HG02973 (cell line): ENCODE measurements around the gene TEDC1.

ENCODE experiments used
- ATAC-seq: cut with Tn5 transposase; IDR thresholded peaks from one replicate; pipeline ENCODE4 v1.9.1; 2021; ENCODE audit warnings: moderate library complexity; ENCODE audit not compliant: unreplicated experiment

TEDC1 gene

DNA sequence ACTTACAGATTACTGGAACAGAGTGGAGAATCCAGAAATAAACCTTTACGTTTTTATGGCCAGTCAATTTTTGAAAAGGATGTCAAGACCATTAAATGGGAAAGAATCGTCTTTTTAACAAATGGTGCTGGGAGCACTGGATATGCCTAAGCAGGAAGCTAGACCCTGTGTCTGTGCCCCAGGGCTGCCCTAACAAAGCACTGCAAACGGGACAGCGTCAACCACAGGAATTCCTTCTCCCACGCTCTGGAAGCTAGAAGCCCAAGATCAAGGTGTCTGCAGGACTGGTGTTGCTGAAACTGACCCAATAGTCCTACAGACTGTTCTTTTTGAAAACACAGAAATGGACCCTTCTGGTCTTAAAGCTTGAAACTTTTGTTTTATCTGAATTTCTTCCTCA lies 26.1 kb downstream of the TEDC1 start:
- no peak for ATAC-seq

DNA sequence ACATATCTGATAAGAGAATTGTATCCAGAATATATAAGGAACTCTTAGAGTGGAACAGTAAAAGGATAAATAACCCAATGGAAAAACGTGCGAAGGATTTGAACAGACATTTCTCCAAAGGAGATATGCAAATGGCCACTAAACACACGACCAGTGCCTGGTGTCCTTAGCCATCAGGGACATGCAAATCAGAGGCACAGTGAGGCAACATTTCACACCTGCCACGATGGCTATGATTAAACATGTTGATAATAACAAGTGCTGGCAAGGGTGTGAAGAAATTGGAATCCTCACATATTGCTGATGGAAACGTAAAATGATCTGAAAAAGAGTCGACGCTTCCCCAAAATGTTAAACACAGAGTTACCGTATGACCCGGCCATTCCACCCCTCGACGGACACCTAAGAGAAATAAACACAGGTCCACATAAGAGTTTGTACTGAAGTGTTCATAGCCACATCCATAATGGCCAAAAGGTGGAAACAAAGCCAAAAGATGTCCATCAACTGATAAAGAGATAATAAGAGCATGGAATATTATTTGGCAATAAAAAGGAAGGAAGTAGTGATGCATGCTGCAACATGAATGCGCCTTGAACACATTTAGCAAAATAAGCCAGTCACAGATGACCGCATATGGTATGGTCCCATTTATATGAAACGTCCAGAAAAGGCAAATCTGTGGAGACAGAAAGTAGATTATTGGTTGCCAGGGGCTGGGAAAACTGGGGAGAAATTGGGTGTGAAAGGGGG lies 29.1 kb downstream of the TEDC1 start:
- no peak for ATAC-seq

DNA sequence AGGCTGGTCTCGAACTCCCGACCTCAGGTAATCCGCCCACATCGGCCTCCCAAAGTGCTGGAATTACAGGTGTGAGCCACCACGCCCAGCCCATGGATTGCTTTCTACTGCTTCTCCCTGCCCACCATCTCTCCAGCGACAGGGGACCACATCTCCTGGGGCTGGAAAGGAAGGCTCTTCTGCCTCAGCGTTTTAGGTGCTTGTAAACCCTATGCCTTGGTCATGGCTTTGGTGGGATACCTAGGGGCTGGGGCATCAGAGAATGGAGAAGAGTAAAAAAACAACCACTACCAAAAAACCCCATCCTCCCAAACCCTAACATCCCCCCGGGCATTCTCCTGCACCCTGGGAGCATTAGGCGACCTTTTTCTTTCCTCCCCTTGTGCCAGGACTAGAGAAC lies 34.3 kb downstream of the TEDC1 start:
- ATAC-seq: no peak

DNA sequence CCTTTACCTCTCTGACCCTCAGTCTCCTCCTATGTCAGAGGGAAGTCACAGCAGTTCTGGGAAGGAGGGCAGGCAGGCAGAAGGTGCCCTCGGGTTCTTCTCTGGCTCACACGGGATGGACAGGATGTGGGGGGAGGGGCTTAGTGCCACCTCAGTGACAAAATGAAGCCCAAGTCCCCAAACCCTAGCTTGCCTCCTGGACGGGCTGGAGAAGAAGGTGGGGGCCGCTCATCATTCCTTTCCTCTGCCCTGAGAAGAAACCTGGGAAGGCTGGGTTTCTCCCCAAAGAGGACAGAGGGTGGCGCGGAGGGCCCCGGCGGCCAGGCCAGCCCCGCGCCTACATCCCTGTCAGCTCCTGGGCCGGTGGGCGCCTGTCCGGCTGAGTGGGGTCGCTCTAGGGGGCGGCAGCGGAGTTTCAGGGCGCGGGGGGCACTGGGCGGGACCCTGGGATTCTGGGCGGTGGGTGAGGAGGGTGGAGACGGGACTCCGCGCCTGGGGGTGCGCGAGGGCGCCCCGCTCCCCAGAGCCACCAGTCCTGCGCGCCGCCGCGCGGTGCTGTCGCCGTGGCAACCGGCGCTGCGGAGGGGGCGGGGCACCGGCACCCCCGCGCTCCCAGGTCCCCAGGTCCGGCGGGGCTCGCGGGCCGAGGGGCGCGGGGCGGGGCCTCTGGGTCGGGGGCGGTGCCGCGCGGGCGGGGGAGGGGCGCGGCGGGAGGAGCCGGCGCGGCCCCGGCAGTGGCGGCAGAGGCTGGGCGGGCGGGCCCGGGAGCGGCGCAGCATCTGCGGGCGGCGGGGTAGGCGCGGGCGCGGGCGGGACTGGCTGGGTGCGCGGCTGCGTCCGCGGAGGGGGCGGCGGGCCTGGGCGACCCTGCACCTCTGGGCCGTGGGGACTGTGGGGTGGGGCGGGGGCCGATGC lies 35.1 kb downstream of the TEDC1 start, which contains the start of gene TMEM121:
TSS of gene TMEM121 (plus strand) at position 723 of the 915 bp plus-strand sequence. CDS start 2,252 bp downstream, outside the sequence.
- ATAC-seq: no peak

DNA sequence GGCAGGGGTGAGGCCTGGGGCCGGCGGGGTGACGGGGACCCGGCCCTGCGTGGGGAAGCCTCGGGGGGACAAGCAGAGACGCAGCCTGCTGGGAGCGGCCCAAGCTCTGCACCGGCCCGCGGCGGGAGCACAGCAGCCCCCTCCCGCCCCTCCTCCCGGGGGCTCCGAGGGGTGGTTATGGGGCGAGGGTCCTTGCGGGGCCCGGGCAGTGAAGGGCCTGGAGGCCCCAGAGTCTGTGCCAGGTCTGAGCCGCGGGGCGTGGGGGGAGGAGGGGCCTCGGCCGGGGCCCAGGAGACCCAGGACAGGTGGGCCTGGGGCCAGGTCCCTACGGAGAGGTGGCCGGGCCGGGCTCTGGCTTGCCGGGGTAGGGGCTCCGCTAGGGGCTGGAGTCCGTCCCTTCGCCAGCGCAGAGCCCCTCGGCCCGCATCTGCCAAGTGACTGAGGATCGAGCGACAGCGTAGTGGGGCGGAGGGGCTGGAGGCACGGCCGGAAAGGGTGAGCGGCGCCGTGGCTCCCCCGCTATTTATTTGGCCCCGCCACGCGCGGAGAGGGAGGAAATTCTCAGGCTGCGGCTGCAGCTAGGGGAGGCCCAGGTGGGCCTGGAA lies 35.8 kb downstream of the TEDC1 start:
- ATAC-seq: no peak

DNA sequence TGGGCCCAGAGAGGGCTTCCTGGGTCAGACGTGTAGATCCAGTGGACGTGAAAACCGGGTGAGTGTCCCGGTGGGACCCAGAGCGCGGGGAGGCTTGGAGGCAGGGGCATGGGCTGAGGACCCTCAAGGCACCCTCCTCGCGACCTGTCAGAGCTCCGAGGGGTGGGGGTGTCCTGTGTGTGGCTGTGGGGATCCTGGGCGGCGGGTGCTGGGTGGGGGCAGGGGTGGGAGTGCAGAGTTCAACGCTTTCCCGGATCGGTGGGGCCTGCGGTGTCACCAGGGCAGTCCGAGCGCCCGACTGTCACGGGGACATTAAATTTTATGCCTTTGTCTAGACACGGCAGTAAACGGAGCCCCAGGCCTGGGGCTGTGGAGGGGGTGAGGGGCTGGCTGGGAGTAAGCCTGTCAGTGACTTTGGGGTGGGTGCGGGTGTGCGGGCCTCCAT lies 36.4 kb downstream of the TEDC1 start:
- no peak for ATAC-seq

DNA sequence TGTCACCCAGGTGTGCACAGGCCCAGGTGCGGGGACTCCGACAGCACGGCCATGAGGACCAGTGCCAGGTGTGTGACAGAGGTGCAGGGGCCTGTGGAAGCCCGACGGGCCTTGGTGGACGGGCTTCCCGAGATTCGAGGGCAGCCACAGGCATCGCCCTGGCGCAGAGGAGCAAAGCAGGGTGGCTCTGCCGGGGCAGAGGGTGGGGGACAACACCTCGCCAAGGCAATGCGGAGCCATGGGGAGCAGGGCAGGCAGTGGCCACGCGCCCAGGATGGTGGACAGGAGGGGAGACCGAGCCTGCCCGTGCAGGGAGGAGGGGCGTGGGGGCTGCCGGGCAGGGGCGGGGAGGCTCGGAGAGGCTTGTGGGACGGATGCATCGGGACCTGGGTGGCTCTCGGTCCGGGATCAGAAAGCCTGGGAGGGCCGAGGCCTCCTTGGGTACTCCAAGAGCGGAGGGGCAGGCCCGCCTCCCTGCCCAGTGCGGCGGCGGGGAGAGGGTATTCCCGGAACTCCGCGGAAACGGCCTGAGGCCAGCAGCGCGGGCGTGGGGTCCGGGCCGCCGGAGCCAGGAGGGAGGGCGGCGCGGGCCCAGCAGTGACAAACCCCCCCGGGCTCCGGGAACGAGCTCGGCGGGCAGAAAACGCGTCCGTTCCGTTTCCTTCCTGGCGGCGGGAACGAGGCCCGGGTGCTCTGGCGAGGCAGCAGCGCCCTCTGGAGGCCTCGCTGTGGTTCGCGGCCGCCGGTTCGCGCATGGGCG lies 37.0 kb downstream of the TEDC1 start:
- ATAC-seq: no peak

DNA sequence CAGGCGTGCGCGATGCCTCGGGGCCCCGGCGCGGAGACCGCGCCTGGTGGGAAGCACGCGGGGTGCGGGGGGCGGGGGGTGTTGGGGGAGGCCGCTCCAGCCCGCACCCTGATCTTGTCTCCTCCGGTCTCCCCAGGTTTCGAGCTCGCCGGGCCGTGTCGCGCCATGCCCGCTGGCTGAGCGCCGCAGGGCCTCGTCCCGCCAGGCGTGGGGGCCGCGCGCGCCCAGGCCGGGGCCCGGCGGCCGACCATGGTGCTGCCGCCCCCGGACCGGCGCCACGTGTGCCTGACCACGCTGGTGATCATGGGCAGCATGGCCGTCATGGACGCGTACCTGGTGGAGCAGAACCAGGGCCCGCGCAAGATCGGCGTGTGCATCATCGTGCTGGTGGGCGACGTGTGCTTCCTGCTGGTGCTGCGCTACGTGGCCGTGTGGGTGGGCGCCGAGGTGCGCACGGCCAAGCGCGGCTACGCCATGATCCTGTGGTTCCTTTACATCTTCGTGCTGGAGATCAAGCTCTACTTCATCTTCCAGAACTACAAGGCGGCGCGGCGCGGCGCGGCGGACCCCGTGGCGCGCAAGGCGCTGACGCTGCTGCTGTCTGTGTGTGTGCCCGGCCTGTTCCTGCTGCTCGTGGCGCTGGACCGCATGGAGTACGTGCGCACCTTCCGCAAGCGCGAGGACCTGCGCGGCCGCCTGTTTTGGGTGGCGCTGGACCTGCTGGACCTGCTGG lies 37.7 kb downstream of the TEDC1 start:
- no peak for ATAC-seq

DNA sequence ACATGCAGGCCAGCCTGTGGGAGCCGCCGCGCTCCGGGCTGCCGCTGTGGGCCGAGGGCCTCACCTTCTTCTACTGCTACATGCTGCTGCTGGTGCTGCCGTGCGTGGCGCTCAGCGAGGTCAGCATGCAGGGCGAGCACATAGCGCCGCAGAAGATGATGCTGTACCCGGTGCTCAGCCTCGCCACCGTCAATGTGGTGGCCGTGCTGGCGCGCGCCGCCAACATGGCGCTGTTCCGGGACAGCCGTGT lies 38.2 kb downstream of the TEDC1 start:
- no peak for ATAC-seq

DNA sequence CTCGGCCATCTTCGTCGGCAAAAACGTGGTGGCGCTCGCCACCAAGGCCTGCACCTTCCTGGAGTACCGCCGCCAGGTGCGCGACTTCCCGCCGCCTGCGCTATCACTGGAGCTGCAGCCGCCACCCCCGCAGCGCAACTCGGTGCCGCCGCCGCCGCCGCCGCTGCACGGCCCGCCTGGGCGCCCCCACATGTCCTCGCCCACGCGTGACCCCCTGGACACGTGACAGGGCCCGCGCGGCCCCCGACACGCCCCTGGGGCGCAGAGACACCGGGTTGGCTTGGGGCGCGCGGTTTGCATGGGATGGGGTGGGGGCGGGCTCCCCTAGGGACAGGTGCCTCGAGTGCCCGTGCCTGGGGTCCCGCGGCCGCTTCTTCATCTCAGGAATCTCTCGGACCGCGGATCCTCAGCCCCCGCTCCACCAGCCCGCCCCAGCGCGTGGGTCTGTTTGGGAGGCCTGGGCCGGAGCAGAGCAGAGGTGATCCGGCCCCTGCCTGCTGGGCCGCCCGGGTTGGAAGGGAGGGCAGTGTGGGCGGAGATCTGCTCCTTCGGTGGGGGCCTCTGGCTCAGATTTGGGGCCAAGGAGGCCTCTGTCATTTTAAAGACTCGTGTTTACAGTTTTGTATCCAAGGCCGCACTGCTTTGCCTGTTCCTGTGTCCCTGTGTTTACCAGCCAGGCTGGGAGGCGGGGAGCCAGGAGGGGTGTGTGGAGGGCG lies 38.7 kb downstream of the TEDC1 start:
- no peak for ATAC-seq

DNA sequence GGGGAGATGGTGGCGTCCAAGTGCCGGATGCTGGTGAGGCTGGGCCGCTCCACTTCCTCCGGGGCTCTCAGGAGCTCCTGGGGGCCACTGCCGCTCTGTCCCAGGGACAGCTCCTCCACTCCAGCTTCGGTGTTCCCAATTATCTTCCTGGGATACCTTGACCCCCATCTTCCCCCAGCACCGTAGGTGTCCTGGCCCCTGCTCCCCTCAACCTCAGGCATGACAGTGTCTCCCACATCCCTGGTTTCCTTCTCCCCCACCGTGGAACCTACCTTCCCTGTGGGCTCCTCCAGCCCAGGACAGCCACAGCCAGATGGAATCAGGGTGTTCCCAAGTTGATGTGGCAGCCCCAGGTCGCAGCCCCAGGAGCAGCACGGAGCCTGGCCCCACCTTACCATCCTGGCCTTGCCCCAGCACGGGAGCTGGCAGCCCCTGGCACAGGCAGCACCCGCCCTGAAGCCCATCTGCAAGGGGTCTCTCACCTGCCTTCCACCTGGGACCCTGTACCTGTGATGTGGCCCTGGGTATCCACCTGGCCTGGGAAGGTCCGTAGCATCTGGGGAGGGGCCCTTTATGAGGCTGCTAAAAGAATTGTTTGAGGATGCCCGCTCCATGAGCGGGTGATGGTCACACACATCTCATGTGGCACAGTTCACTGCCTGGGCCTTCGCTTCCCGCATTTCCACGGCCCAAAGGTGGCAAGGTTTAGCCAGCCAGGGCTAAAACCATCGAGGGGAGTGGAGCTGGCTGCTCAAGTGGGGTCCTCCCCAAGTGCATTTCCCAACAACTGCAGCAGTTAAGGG lies 39.4 kb downstream of the TEDC1 start:
- no peak for ATAC-seq

DNA sequence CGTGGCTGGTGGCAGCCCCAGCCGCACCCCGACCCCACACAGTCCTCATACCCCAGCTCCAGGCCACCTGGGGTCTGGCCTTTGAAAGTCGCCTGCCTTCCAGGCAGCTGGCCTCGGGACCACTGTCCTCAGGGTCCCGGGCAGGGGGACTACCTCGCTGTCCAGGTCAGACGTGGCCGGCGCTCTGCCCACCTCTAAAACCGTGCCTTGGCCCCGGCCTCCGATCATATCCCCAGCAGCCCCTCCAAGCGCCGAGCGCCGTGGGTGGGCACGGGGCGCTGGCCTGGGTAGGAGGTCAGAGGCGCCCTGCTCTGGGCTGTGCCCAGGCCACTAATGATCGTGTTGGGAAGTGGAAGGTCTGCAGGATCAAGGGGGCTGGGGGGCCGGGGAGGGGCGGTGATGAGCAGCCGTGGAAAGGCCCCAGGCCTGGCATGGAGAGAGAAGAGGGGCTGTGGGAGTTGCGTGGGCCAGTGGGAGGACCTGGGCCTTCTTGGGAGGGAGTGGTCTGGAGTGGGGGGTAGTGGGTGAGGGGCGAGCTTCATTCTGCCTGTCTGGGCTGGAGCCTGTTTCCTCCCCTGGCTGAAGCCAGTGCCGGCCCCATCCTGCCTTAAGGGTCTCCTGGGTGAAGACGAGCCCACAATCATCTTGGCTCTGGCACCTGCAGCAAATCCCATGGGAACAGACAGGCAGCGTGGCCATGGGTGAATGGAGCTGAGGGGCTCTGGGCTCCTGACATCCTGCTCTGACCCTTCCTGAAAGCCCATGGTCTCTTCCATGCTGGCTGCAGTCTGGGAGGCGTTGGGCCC lies 40.2 kb downstream of the TEDC1 start:
- no peak for ATAC-seq

DNA sequence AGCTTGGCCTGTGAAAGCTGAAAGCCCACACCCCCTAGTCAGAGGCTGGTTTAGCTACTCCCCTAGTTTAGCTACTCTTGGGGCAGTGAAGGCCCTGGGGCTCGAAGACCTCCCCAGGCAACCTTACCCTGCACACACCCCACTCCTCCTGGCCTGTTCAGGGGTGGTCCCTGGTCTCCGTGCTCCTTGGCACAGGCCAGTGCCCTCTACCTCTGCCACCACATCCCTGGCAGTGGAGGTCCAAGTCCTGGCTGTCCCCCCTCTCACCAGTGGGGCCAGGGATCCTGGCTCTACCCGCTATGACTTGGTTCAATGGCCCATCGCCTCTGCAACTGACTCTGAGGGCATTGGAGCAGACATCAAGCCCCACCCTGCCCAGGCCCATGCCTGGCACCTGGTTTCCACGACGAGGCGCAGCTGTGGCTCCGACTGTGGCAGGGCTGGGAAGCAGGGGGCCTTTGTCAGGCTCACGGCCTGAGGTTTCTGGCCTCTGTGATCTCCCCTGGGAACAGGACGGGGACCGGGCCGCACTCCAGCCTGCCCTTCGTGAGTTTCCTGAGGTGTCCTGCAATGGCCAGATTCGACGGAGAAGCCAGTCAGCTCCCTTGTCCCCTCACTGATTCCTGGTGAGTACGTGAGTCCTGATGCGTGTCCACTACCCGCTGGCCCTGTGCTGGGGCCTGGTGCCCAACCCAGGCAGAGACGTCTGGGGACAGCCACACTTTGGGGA lies 41.0 kb downstream of the TEDC1 start:
- no peak for ATAC-seq

DNA sequence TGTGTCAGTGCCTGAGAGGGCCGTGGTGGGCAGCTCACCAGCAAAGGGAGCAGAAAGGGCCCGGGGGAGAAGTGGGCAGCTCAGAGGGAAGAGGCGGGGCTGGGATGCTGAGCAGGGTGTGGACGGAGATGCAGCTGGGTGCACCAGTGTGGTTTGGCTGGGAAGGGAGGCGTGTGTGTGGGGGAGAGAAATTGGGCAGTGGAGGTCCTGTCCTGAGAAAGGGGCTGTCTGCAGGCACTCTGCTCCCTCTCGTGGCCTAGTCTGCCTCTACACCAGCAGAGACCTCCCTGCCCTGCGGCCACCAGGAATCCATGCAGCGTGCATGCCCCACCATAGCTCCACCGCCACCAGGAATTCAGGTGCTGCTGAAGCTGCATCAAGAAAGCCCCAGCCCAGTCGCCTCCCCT lies 41.7 kb downstream of the TEDC1 start:
- no peak for ATAC-seq

DNA sequence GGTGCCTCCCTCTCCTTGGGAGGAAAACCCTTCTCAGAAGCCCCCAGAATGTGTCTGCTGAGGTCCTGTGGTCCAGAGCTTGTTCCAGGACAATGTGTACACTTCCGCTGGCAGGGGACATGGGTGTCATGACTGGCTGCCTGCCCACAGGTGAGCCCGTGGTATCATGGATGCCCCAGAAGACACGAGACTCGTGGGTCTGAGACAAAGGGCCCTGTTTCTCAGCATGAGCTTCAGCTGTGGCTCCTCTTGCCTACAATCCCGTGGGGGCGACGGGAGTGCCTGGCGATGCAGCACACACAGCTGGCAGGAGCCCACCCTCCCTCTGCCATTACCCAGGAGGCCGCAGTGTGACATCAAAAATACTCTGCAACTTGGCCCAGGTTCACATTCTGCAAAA lies 42.3 kb downstream of the TEDC1 start:
- ATAC-seq: no peak

DNA sequence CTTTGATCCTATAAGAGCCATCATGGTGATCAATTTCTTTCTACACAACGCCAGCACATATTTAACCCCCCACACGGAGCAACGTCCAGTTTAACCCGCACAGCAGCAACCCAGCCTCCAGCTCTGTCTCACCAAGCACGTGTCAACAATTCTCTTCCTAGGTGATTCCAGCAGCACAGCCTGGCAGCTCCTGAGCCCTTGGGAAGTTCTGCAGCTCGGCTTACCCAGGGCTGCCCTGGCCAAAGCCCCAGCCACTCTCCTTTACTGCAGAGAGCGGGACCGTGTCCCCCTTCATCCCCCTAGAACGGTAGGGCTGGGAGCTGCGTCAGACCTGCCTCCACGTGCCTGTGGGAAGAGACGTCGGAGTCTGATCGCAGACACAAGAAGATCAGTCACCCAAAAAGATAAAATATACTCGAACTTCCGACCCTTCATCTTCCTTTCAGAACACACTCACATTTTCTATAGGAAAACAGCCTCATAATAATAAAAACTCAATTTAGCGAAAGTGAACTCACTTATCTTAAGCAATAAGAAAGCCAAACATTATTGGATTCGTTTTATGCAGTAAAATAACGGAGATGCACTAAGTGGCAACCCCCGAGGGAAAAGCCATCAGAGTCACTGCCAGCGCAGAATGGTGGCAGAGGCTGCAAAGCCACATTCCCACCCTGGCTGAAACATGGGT lies 42.9 kb downstream of the TEDC1 start:
- no peak for ATAC-seq

DNA sequence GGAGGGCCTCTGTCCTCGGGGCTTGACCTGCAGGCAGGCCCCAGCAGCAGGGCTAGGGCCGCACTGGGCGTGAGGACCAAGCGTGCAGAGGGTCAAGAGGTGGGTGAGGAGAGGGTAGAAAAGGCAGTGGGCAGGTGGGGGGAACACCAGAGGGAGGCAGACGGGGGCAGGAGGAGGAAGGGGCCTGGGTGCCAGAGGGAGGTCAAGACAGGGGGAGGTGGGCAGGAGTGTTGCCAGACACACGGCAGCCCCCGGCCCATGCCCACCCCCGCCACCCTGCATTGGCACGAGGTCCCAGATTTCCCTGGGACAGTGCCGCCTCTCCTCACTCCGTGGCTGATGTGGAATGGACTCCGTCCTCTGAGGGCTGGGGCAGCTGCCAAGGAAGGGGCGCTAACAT lies 43.5 kb downstream of the TEDC1 start:
- ATAC-seq: no peak
